H1 (cell line): Measurements from ENCODE around the gene THAP7.

Experiments used
- CTCF ChIP-seq, 3 experiments: IDR thresholded peaks; 1 replicate in 2 of 3; 2 replicates in 1 of 3; pipeline versions ENCODE4 v1.5.1 to v1.6.1; 2011; ENCODE audit warnings: low read length in 3 of 3, mild to moderate bottlenecking in 3 of 3, inconsistent platforms in 2 of 3, low read depth in 1 of 3, moderate library complexity in 1 of 3; ENCODE audit not compliant: insufficient read depth in 1 of 3; ENCODE audit errors: control extremely low read depth in 1 of 3
- JUND ChIP-seq: IDR thresholded peaks from 2 replicates; pipeline ENCODE4 v1.6.1; 2011; ENCODE audit warnings: mild to moderate bottlenecking, improper control_type of control experiment, low read length
- RNF2 ChIP-seq: fragments of 200-900, 300-1000 bp; sonication (generic); IDR thresholded peaks from 2 replicates; pipeline ENCODE4 v1.7.1; 2016; ENCODE audit warnings: borderline replicate concordance, low read depth, mild to moderate bottlenecking, antibody characterized with exemption, low read length; ENCODE audit not compliant: poor library complexity, severe bottlenecking; ENCODE audit errors: missing control alignments
- SIX5 ChIP-seq: IDR thresholded peaks from 2 replicates; pipeline ENCODE4 v1.6.1; 2011; ENCODE audit warnings: mild to moderate bottlenecking, low read depth, low read length
- USF2 ChIP-seq: IDR thresholded peaks from 2 replicates; pipeline ENCODE4 v1.6.1; 2011; ENCODE audit warnings: low read length, improper control_type of control experiment

GRCh38 chr22:21014202-21014725, 12.3 kb upstream of the THAP7 start:
- TF ChIP-seq CTCF (IDR thresholded peaks at IDR 0.05; ENCODE audit: control extremely low read depth in 1 of 3, insufficient read depth in 1 of 3, low read depth in 1 of 3, low read length in 3 of 3) (no peak), USF2 (no peak), RNF2 (no peak), JUND (no peak), SIX5 (no peak)
